CD4-positive, CD25-positive, alpha-beta regulatory T cell (primary cell): ENCODE data around the gene TUBB. TPM values are rescaled to one million over a fixed set of nuclear protein-coding genes. Genes with fewer than 3 reads are reported as not detected.
A peak's percentile ranks its signal among the peaks of the same experiment; 100 is the strongest.

ENCODE experiments used
- ATAC-seq, 2 donors: fragments of 150-1000 bp; cut with Tn5 transposase; one replicate each; pipeline ENCODE4 v1.10.0; 2021; ENCODE audit warnings: low read depth in 2 of 2, moderate number of reproducible peaks in 2 of 2, moderate library complexity in 1 of 2
- DNase-seq, 3 donors: peaks; one replicate each; pipeline versions ENCODE4 v3.0.0 to v3.0.0-alpha.2; 2012 to 2022; ENCODE audit warnings: mixed read lengths in 1 of 3
- H3K27ac ChIP-seq: one replicate; pipeline ENCODE4 v1.7.0; 2013; ENCODE audit warnings: mild to moderate bottlenecking, low read length; ENCODE audit not compliant: insufficient read depth, poor library complexity, severe bottlenecking
- H3K27me3 ChIP-seq: one replicate; pipeline ENCODE4 v1.7.0; 2013; ENCODE audit warnings: low read length; ENCODE audit not compliant: control insufficient read depth, insufficient read depth
- H3K36me3 ChIP-seq: one replicate; pipeline ENCODE4 v1.7.0; 2013; ENCODE audit warnings: mild to moderate bottlenecking, low read length, moderate library complexity; ENCODE audit not compliant: control insufficient read depth, insufficient read depth
- H3K4me1 ChIP-seq: 2 replicates; pipeline ENCODE4 v1.7.0; 2013; ENCODE audit warnings: mild to moderate bottlenecking, low read length; ENCODE audit not compliant: insufficient read depth, control insufficient read depth, poor library complexity, severe bottlenecking
- H3K4me3 ChIP-seq: one replicate; pipeline ENCODE4 v1.7.0; 2013; ENCODE audit warnings: low read depth, mild to moderate bottlenecking, low read length, moderate library complexity
- H3K9me3 ChIP-seq, 2 experiments: 1 replicate in 1 of 2; 2 replicates in 1 of 2; pipeline ENCODE4 v1.7.0; 2013; ENCODE audit warnings: low read length in 2 of 2, mild to moderate bottlenecking in 1 of 2, moderate library complexity in 1 of 2; ENCODE audit not compliant: control insufficient read depth in 2 of 2
- H3K27ac Mint-ChIP-seq, 3 donors: one replicate each; pipeline ENCODE4 v1.8.0; 2020 to 2022; ENCODE audit warnings: mild to moderate bottlenecking in 3 of 3, mixed read lengths in 3 of 3, moderate library complexity in 2 of 3
- H3K27me3 Mint-ChIP-seq: one replicate; pipeline ENCODE4 v1.8.0; 2022; ENCODE audit warnings: mild to moderate bottlenecking, mixed read lengths
- H3K36me3 Mint-ChIP-seq: one replicate; pipeline ENCODE4 v1.8.0; 2020; ENCODE audit warnings: mixed read lengths
- H3K4me1 Mint-ChIP-seq, 4 donors: one replicate each; pipeline ENCODE4 v1.8.0; 2020 to 2022; ENCODE audit warnings: mixed read lengths in 4 of 4, mild to moderate bottlenecking in 1 of 4
- H3K4me3 Mint-ChIP-seq, 4 donors: one replicate each; pipeline ENCODE4 v1.8.0; 2020 to 2022; ENCODE audit warnings: mild to moderate bottlenecking in 4 of 4, mixed read lengths in 4 of 4, moderate library complexity in 3 of 4
- H3K9me3 Mint-ChIP-seq, 7 donors: one replicate each; pipeline ENCODE4 v1.8.0; 2020 to 2022; ENCODE audit warnings: mixed read lengths in 7 of 7, mild to moderate bottlenecking in 3 of 7, moderate library complexity in 2 of 7
- polyA plus RNA-seq, 4 donors: library from polyadenylated mRNA; unstranded; fragments of 300-500 nt; fragmentation: Illumina TruSeq; gene quantifications; one replicate each; pipeline ENCODE4 v1.2.3, GENCODE V29; 2021
- total RNA-seq: library from RNA; stranded (reverse); gene quantifications from one replicate; pipeline ENCODE4 v1.2.3, GENCODE V29; 2022

The TUBB gene
- total and polyA plus RNA-seq, 5 donors from 2014 or later = 119 to 158 (median 134) TPM

DNA sequence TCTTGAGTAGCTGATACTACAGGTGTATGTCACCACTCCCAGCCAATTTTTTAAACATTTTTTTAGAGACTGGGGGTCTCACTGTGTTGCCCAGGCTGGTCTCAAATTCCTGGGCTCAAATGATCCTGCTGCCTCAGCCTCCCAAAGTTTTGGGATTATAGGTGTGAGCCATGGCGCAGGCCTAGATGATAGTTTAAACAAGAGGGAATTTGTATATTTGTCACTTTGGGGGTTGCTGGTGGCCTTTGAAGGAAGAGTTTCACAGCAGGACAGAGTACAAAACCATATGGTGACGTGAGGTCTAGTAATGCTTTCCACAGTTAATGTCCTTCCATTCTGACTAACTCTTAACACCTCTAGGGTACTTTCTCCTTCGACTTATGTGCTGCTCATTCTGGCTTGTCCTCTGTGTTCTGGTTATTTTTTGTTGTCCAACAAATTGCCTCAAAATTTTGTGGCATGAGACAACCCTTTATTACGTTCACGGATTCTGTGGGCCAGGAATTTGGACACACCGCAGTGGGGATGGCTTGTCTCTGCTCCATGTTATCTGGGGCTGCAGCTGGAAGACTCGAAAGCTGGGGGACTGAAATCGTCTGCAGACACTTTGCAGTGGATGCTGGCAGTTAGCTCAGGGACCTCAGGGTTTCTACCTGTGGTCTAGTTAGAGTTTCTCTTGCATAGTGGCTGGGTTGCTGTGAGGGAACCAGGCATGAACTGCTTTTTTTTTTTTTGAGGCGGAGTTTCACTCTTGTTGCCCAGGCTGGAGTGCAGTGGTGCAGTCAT lies 47.2 kb downstream of the TUBB start:
- H3K27me3 Mint-ChIP-seq = no peaks in the 10 kb centered on the region
- no peaks in the 10 kb centered on the region for H3K36me3 ChIP-seq
- H3K9me3 Mint-ChIP-seq = no peaks in the 10 kb centered on the region
- no peak overlapping the region for H3K27ac ChIP-seq
- no peak overlapping the region for H3K4me3 ChIP-seq
- H3K9me3 ChIP-seq = no peaks in the 10 kb centered on the region
- DNase-seq (no peak), ATAC-seq (no peak)
- no peaks in the 10 kb centered on the region for H3K36me3 Mint-ChIP-seq
- no peak overlapping the region for H3K27ac Mint-ChIP-seq
- peak overlapping the region in 1 of 4 donors; percentile 58 for H3K4me3 Mint-ChIP-seq
- peaks cover 24 to 66% (median 45%) of the 10 kb centered on the region in 4 donors for H3K4me1 Mint-ChIP-seq
- H3K4me1 ChIP-seq = peaks cover 24% of the 10 kb centered on the region
- no peaks in the 10 kb centered on the region for H3K27me3 ChIP-seq

- no peaks in the 10 kb centered on the region for H3K9me3 ChIP-seq
- H3K27me3 ChIP-seq = no peaks in the 10 kb centered on the region
- H3K4me1 ChIP-seq = peaks cover 24% of the 10 kb centered on the region
- no peaks in the 10 kb centered on the region for H3K27me3 Mint-ChIP-seq
- no peak overlapping the region for H3K27ac ChIP-seq
- H3K27ac Mint-ChIP-seq = no peak overlapping the region
- H3K4me3 ChIP-seq = no peak overlapping the region
- H3K36me3 ChIP-seq = no peaks in the 10 kb centered on the region
- H3K4me1 Mint-ChIP-seq = peaks cover 24 to 70% (median 50%) of the 10 kb centered on the region in 4 donors
- ATAC-seq (no peak), DNase-seq (no peak)
- no peaks in the 10 kb centered on the region for H3K36me3 Mint-ChIP-seq
- H3K4me3 Mint-ChIP-seq = peak overlapping the region in 3 of 4 donors; percentile 3 to 75 (median 47)
- H3K9me3 Mint-ChIP-seq = no peaks in the 10 kb centered on the region
These were observed 47.8 kb downstream of the TUBB start for GRCh38 chr6:30767944-30768301.

DNA sequence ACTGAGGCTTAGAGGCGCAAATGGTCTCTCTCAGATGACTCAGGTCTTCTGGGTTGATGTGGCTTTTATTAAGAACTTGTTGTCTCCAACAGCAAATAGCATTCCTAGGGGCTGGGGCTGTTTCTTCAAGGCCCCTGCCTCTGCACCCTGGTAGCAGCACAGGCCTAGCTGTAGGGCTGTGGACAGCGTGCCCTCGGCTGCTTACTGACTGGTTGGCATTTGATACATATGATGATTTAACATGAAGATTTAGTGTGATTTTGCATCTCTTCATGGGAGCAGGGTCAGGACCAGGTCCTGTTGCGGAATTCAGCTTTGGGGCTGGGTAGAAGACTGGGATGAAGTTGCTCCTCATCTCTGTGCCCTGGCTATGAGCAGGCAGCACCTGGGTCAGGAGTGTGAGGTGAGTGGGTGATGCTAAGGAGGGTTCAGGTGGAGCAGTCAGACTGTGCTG lies 48.5 kb downstream of the TUBB start:
- H3K27ac ChIP-seq = no peak overlapping the region
- H3K27ac Mint-ChIP-seq = peak overlapping the region in 2 of 3 donors; percentile 37 to 74
- H3K4me3 ChIP-seq = peak overlapping the region; percentile 57

DNA sequence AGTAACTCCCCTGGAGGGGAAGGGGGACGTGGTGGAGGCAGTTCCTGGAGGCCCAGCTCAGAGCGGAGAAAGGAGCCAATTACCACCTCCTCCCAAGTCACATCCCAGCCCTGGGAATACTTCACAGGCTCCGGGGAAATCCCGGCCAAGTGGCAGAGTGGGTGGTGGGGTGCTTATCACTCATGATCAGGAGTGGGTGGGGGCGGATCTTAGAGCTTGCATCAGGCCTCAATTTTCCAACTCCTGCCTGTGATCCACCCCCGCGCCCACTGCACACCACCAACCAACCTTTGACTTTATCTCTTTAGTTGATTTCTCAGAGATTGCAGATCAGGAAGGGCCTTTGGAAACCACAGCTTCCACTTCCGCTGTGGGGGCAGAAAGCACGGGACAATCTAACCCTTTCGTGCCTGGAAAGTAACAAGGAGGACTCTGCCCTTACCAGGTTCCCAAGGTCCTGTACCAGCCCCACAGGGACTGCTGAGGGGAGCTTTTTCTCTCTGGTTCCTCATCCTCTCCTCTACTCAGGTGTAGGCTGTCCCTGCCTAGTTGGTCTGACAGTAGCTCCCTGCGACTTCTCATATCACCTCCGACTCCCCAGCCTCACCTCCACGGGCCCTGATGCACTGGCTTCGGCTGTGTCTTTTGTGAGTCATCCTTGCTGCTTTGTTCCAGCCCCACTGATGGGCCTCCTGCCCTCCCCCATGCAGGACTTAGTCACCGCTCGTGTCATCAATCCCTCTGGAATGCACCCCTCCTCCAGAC lies 49.1 kb downstream of the TUBB start:
- peak overlapping the region in 2 of 3 donors; percentile 74 to 88 for H3K27ac Mint-ChIP-seq
- H3K36me3 Mint-ChIP-seq = no peaks in the 10 kb centered on the region
- Histone ChIP-seq H3K4me1 (peaks cover 24% of the 10 kb centered on the region), H3K27ac (no peak overlapping the region), H3K4me3 (peak overlapping the region; percentile 57), H3K27me3 (no peaks in the 10 kb centered on the region), H3K9me3 (no peaks in the 10 kb centered on the region), H3K36me3 (no peaks in the 10 kb centered on the region)
- peak; percentile 92 for ATAC-seq
- no peaks in the 10 kb centered on the region for H3K9me3 Mint-ChIP-seq
- peaks cover 19 to 61% (median 41%) of the 10 kb centered on the region in 4 donors for H3K4me1 Mint-ChIP-seq
- peak overlapping the region; percentile 16 to 84 (median 74) for H3K4me3 Mint-ChIP-seq
- H3K27me3 Mint-ChIP-seq = no peaks in the 10 kb centered on the region
- peak; percentile 17 to 66 (median 25) for DNase-seq

More for the DNA sequence above, 48.5 kb downstream of the TUBB start:
- peaks cover 24% of the 10 kb centered on the region for H3K4me1 ChIP-seq
- DNase-seq (no peak), ATAC-seq (peak in 1 of 2 donors; percentile 13)
- Mint-ChIP-seq H3K9me3 (no peaks in the 10 kb centered on the region), H3K36me3 (no peaks in the 10 kb centered on the region), H3K4me3 (peak overlapping the region in 3 of 4 donors; percentile 72 to 84 (median 75)), H3K27me3 (no peaks in the 10 kb centered on the region), H3K4me1 (peaks cover 19 to 67% (median 47%) of the 10 kb centered on the region in 4 donors)
- no peaks in the 10 kb centered on the region for H3K9me3 ChIP-seq
- no peaks in the 10 kb centered on the region for H3K36me3 ChIP-seq
- no peaks in the 10 kb centered on the region for H3K27me3 ChIP-seq

DNA sequence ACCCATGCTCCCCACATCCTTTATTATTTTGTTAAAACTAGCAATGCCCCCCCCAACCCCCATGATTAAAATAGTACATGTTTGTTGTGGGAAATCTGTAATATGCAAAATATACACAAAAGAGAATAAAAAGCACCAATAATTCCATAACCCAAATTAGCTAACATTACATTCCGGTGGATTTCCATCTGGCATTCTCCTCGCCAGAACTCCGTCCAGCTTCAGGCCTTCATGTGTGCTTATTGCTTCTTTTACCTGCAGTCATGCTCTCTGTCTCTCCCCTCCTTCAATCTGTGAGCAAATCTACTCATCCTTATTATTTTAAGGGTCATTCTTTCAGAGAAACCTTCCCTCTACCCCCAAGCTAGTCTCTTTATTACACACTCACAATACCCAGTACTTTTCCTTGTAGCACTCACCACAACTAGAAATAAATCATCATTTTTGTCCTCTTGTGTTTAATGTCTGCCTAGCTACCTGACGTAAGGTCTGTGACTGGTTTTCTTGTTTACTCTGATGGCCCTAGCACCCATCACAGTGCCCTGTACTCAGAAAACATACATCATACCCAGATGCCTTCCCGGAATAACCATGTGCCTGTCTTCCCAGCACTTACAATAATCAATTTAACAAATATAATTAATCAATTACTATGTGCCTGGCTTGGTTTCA lies 49.8 kb downstream of the TUBB start:
- no peaks in the 10 kb centered on the region for H3K36me3 Mint-ChIP-seq
- no peak for ATAC-seq

DNA sequence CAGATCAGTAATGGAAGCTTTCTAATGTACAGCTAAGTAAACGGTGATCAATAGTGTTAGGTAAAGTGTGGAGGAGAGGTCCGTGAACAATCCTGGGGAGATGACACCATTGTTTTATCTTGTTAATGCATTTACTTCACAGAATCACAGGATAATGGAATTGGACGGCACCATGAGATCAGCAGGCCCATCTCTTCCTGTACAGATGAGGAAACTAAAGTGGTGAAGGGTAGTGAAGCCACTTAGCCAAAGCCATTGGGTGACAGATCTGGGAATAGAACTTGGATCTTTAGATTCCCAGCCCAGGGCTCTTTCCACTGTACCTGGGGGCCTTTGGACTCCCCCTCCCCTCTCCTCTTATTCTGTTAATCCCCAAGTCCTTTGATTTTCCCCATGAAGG lies 50.4 kb downstream of the TUBB start:
- Histone ChIP-seq H3K9me3 (no peaks in the 10 kb centered on the region), H3K27ac (no peak overlapping the region), H3K36me3 (no peaks in the 10 kb centered on the region), H3K4me1 (peaks cover 24% of the 10 kb centered on the region), H3K4me3 (no peak overlapping the region), H3K27me3 (no peaks in the 10 kb centered on the region)
- Mint-ChIP-seq H3K36me3 (no peaks in the 10 kb centered on the region), H3K27ac (peak overlapping the region in 1 of 3 donors; percentile 3), H3K9me3 (no peaks in the 10 kb centered on the region), H3K4me3 (no peak overlapping the region), H3K27me3 (no peaks in the 10 kb centered on the region), H3K4me1 (peaks cover 19 to 53% (median 39%) of the 10 kb centered on the region in 4 donors)
- DNase-seq = no peak
- ATAC-seq = no peak

More for the DNA sequence above, 49.8 kb downstream of the TUBB start:
- H3K4me3 ChIP-seq = no peak overlapping the region
- peak overlapping the region; percentile 54 to 88 (median 74) for H3K27ac Mint-ChIP-seq
- no peaks in the 10 kb centered on the region for H3K27me3 Mint-ChIP-seq
- peaks cover 19 to 56% (median 39%) of the 10 kb centered on the region in 4 donors for H3K4me1 Mint-ChIP-seq
- H3K9me3 ChIP-seq = no peaks in the 10 kb centered on the region
- H3K4me3 Mint-ChIP-seq = peak overlapping the region; percentile 16 to 84 (median 74)
- H3K27ac ChIP-seq = no peak overlapping the region
- no peaks in the 10 kb centered on the region for H3K27me3 ChIP-seq
- H3K9me3 Mint-ChIP-seq = no peaks in the 10 kb centered on the region
- no peak for DNase-seq
- H3K36me3 ChIP-seq = no peaks in the 10 kb centered on the region
- peaks cover 24% of the 10 kb centered on the region for H3K4me1 ChIP-seq

GRCh38 chr6:30774701-30775100 lies 54.5 kb downstream of the TUBB start:
- DNase-seq = no peak
- H3K27me3 Mint-ChIP-seq = no peaks in the 10 kb centered on the region
- H3K9me3 Mint-ChIP-seq = no peaks in the 10 kb centered on the region
- no peaks in the 10 kb centered on the region for H3K27me3 ChIP-seq
- H3K4me1 Mint-ChIP-seq = peaks cover 5 to 26% (median 16%) of the 10 kb centered on the region in 4 donors
- H3K36me3 ChIP-seq = no peaks in the 10 kb centered on the region
- peaks cover 5% of the 10 kb centered on the region for H3K4me1 ChIP-seq
- H3K9me3 ChIP-seq = no peaks in the 10 kb centered on the region
- H3K27ac Mint-ChIP-seq = no peak overlapping the region
- H3K4me3 ChIP-seq = no peak overlapping the region
- H3K4me3 Mint-ChIP-seq = no peak overlapping the region
- H3K36me3 Mint-ChIP-seq = no peaks in the 10 kb centered on the region
- no peak overlapping the region for H3K27ac ChIP-seq
- ATAC-seq = no peak
